HUDEP-2 (cell line): ENCODE results near the gene TMEM237.

Experiments used
- DNase-seq, 76 experiments: peaks; one replicate each; lab custom pipeline; 2025; ENCODE audit not compliant: unreplicated experiment in 76 of 76; lab: John Stamatoyannopoulos, UW

The TMEM237 gene

GRCh38 chr2:201642579-201643215 lies 606 bp downstream of the TMEM237 start:
- DNase-seq = peak in 65 of 76 experiments; percentile 7 to 79 (median 53)

- DNase-seq = peak in 12 of 76 experiments; percentile 38 to 63 (median 54)
Observed at GRCh38 chr2:201642086-201642578, 1.2 kb downstream of the TMEM237 start.

DNA sequence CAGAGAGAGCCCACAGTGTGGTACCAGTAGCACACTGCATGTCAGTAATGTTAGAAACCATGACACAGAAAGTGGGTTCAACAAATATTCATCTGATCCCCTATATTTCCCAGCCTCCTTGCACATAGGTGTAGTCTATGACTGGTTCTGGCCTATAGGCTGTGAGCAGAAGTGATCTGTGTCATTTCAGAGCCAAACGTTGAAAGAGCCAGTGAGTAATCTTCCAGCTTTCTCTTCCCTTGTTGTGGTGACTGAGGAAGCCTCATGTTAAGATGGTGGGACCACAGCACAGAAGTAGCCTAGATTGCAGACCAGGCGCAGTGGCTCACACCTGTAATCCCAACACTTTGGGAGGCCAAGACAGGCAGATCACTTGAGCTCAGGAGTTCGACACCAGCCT lies 4.1 kb downstream of the TMEM237 start:
- no peak for DNase-seq

- DNase-seq = no peak
Observed at GRCh38 chr2:201638326-201638725, 5.0 kb downstream of the TMEM237 start.

DNA sequence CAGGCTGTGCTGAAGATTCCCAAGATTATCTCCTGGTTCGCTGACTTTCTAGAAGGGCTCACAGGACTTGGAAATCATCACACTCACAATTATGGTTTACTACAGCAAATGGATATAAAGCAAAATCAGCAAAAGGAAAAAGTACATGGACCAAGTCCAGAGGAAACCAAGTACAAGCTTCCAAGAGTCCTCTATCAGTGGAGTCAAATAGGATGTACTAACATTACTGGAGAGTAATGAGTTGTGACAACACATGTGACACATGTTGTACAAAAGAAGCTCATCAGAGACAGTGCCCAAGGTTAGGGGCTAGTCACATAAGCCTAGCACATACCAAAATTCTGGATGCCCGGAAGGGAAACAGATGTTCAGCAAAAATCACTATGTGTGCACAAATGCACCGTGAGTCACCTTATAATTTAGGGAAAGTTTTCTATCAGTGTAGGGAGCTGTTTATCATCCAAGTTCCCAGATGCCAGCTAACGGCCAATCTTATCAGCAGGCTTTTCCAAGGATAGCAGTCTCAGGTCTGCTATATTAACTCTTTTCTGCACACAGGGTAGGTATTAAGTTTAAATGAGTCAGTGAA lies 9.5 kb downstream of the TMEM237 start:
- no peak for DNase-seq

GRCh38 chr2:201631041-201631440 lies 12.3 kb downstream of the TMEM237 start:
- no peak for DNase-seq

GRCh38 chr2:201630577-201630976 lies 12.7 kb downstream of the TMEM237 start:
- no peak for DNase-seq

DNA sequence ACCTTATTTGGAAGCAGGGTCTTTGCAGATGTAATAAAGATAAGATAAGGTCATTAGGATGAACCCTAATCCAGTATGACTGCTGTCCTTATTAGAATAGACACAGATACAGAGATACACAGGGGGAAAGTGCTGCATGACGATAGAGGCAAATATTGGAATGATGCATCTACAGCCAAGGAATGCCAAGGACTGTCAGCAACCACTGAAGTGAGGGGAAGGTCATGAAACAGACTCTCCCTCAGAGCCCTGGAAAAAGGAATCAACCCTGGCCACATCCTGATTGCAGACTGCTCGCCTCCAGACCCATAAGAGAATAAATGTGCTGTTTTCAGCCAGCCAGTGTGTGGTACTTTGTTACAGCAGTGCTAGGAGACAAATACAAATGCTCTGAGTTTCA lies 14.8 kb downstream of the TMEM237 start:
- DNase-seq = no peak

DNA sequence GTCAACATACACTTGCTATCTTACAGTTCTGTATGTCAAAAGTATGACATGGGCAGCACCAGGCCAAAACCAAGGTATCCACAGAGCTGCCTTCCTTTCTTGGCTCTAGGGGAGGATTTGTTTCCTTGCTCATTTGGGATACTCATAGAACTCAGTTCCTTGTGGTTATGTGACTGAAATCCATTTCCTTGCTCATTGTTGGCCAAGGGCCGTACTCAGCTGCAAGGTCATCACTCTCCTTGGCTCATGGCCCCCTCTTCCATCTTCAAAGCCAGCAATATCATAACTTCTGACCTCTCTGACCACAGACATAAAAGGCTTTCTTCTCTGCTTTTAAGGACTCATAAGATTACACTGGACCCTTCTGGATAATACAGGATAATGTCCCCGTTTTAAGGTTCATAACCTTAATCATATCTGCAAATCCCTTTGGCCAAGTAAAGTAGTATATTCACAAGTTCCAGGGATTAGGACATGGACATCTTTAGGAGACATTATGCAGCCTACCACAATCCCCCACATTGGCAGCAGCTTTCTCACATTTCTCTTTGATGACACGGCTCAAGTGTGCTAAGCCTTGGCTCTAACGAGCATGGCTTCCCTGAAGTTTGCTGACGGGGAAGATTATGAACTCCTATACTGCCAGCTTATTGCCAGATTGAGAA lies 20.9 kb downstream of the TMEM237 start:
- no peak for DNase-seq

DNA sequence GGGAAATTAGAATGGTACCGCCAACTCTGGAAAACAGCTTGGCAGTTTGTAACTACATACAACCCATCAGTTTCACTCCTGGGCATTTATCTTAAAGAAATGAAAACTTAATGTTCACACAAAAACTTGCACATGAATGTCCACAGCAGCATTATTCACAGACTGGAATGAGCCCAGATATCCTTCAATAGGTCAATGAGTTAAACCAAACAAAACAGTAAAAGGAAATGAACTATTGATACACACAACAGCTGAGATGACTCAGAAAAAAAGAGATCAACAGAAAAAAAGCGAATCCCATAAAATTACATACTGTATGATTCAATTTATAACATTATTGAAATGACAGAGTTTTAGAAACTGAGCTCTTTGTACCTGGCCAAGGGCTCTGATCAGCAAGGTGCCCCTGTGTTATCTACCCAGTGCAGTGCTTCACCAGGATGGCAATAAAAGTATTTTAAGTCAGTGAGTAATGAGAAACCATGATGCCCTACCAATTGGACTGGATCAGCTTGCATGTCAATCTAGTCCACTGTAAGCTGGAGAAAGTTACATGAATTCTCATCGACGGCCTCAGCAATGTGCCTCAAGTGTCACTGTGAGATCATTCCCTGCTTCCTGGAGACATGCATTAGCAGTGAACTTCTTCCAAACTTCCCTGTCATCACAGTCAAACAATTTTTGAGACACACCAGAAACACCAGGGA lies 21.9 kb downstream of the TMEM237 start:
- DNase-seq = no peak

DNA sequence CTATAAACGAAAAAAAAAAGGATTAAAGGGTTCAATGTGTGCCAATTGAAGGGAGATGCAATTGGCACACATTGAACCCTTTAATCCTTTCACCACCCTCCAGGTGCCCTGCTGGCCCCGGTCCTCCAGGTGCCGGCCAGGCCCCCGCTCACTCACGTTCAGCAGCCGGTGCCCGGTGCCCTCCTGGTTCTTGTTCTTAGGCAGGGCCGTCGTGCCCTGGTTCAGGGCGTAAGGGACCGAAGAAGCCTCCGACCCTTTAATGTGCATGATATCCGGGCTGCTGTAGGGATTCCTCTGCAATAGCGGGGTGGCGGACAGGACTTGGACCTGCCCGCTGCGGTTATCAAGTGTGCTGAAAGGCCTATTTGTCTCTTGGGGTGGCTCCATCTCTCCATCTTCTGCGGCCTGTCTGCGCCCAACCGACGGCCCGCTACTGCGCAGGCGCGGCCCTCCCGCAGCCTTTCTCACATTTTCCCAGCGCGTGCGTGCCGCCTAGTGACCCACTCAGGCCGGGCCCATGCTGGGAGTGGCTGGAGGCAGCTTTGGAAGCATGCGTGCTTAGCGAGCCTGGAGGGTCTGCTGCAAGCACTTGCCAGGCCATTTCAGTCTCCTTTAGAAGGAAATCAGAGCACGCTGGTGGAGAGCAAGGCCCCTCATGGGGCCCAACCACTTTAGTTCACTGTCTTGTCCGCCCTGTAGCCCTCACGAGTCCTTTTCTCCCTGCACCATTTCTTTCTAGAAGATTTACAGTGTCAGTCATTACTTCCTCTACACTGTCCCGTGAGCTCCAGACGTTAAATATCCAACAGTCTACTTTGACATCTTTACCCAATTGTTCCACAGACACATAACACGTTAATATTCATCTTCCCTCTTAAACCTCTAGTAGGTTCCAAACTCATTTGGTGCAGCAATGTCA lies 24.3 kb downstream of the TMEM237 start:
- no peak for DNase-seq

GRCh38 chr2:201608021-201608420 lies 35.3 kb downstream of the TMEM237 start:
- no peak for DNase-seq

GRCh38 chr2:201607568-201607967 lies 35.7 kb downstream of the TMEM237 start:
- DNase-seq = no peak

DNA sequence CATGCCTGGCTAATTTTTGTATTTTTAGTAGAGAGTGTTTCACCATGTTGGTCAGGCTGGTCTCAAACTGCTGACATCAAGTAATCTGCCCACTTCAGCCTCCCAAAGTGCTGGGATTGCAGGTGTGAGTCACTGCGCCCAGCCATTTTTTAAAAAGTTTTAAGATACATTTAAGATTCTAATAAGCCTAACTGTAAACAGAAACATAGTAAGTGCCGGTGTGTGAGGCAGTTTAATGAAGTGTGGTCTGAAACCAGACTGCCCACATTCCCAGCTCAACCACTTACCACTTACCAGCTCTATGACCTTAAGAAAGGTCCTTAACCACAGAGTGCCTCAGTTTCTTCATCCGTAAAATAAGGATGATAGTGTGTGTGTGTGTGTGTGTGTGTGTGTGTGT lies 42.4 kb downstream of the TMEM237 start:
- no peak for DNase-seq

GRCh38 chr2:201597397-201597796 lies 45.9 kb downstream of the TMEM237 start:
- no peak for DNase-seq

DNA sequence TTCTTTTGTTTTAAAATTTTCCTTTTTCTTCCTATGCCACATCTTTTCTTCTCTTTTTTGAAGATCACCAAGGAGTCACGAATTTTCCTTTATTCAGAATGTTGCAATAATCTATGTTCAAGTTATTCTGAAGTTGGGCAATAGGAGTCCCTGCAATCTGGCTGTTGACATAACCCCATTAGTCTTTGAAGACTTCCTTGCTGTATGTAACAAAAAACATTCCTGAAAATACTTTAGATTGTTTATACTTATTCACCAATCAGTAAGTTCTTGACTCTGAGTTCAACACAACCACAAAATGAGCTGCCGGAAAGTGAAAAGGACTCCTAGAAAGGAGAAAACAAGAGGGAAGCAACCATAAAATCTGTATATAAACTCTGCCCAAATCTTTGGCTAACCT lies 62.8 kb downstream of the TMEM237 start:
- DNase-seq = no peak

- no peak for DNase-seq
Observed at GRCh38 chr2:201579536-201579935, 63.8 kb downstream of the TMEM237 start.

GRCh38 chr2:201575971-201576370 lies 67.3 kb downstream of the TMEM237 start:
- DNase-seq = no peak

GRCh38 chr2:201574766-201575165 lies 68.5 kb downstream of the TMEM237 start:
- no peak for DNase-seq

GRCh38 chr2:201572846-201573508 lies 70.3 kb downstream of the TMEM237 start:
- DNase-seq = no peak
